BE2C (cell line): ENCODE measurements around the gene LMO7.

Source experiments
- DNase-seq: peaks from one replicate; pipeline ENCODE4 v3.0.0-alpha.2; 2020
- H3K27me3 ChIP-seq: fragments of 250-450 bp; sonication (Bioruptor Pico); 2 replicates; pipeline ENCODE4 v1.5.1; 2020; ENCODE audit warnings: mild to moderate bottlenecking
- H3K36me3 ChIP-seq: fragments of 250-450 bp; sonication (Bioruptor Pico); 2 replicates; pipeline ENCODE4 v1.5.1; 2020; ENCODE audit warnings: mild to moderate bottlenecking
- H3K4me1 ChIP-seq: fragments of 250-450 bp; sonication (Bioruptor Pico); 2 replicates; pipeline ENCODE4 v1.5.1; 2020
- H3K4me3 ChIP-seq: 2 replicates; pipeline ENCODE4 v1.5.1; 2011; ENCODE audit warnings: low read depth, low read length
- H3K9me3 ChIP-seq: fragments of 250-450 bp; sonication (Bioruptor Pico); 2 replicates; pipeline ENCODE4 v1.5.1; 2020
- TF ChIP-seq, protein P1 (sequence below): IDR thresholded peaks from 2 replicates; pipeline ENCODE4 v1.5.1; 2012; ENCODE audit warnings: mild to moderate bottlenecking, low read depth, low read length

Gene LMO7

DNA sequence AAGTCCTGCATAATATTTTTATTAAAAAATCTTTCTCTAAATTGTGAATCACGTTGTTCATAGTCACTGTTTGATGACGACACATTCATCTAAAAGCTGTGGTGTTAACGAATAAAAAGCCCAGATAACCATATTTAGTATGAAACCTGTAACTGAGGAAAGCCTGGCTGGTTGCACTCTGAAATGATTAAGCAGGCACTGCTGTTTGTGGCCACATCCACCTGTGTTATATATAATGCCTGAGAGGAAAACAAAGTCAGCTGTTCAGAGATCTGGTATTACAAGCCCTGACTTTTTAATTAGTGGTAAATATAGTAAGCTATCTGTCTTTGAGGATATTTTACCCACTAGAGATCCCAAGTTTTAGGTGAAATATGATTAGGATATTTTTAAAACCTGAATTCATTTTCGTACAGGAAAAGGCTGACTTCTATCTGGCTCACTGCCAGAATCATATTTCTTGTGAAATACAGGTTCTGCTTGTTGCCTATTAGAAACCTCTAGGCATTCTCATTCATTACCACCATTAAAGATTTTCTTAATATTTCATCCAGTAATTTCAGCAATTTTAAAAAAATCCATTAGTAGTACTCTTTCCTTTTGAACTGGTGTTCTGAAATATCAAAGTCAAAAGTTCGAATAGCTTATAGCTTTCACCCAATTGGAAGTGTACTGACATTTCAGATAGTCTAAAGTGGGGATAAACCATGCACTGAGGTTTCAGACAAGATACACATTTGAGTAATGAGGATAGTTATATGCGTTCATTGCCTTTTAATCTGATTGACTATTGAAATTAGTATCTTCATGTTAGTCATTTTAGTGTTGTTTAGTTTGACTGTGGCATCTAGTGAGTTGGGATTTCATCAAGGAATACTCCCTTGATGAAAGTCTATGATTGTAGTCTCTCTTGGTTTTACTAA, 79.7 kb downstream of the LMO7 start:
- TF ChIP-seq, protein P1, sequence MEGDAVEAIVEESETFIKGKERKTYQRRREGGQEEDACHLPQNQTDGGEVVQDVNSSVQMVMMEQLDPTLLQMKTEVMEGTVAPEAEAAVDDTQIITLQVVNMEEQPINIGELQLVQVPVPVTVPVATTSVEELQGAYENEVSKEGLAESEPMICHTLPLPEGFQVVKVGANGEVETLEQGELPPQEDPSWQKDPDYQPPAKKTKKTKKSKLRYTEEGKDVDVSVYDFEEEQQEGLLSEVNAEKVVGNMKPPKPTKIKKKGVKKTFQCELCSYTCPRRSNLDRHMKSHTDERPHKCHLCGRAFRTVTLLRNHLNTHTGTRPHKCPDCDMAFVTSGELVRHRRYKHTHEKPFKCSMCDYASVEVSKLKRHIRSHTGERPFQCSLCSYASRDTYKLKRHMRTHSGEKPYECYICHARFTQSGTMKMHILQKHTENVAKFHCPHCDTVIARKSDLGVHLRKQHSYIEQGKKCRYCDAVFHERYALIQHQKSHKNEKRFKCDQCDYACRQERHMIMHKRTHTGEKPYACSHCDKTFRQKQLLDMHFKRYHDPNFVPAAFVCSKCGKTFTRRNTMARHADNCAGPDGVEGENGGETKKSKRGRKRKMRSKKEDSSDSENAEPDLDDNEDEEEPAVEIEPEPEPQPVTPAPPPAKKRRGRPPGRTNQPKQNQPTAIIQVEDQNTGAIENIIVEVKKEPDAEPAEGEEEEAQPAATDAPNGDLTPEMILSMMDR: no peak
- no peaks in the 10 kb centered on the region for H3K27me3 ChIP-seq
- H3K36me3 ChIP-seq: no peaks in the 10 kb centered on the region
- no peak overlapping the region for H3K4me3 ChIP-seq
- DNase-seq: no peak
- H3K9me3 ChIP-seq: no peaks in the 10 kb centered on the region
- H3K4me1 ChIP-seq: no peaks in the 10 kb centered on the region

DNA sequence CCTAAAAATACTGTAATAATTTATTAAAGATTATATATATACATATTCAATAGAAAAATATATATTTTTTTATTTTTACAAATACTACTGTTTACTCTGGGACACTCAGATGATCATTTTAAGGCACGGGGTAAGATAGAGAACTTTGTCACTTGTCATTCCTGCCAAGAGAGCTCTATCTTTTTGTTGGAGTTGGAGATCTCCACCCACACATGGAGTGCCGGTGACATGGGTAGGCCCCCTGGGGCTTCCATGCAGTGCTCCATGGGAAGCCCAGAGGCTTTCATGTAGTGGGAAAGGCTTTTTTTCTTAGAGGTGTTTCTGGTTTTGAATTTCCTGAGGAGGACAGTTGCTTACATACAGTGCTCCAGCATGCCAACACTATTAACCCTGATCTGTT, 81.4 kb downstream of the LMO7 start:
- TF ChIP-seq, protein P1: no peak
- no peak for DNase-seq
- Histone ChIP-seq H3K4me3 (no peak overlapping the region), H3K9me3 (no peaks in the 10 kb centered on the region), H3K36me3 (no peaks in the 10 kb centered on the region), H3K4me1 (no peaks in the 10 kb centered on the region), H3K27me3 (no peaks in the 10 kb centered on the region)

DNA sequence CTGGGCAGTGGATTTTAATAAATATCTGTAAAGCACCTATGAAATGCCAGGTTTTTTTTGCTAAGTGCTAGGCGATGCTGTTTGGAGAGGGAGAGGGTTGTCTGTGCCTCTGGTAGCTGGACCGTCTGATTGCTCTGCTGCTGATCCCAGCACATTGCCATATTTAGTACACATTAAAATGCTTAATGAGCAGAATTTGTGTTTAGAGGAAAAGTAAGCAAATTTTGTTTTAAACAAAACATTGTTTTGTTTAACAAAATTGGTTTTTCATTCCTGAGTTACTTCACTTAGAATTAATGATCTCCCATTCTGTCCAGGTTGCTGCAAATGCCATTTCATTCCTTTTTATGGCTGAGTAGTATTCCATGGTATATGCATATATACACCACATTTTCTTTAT, 85.2 kb downstream of the LMO7 start:
- Histone ChIP-seq H3K4me3 (no peak overlapping the region), H3K27me3 (no peaks in the 10 kb centered on the region), H3K36me3 (no peaks in the 10 kb centered on the region), H3K9me3 (no peaks in the 10 kb centered on the region), H3K4me1 (no peaks in the 10 kb centered on the region)
- TF ChIP-seq, protein P1: no peak
- no peak for DNase-seq

DNA sequence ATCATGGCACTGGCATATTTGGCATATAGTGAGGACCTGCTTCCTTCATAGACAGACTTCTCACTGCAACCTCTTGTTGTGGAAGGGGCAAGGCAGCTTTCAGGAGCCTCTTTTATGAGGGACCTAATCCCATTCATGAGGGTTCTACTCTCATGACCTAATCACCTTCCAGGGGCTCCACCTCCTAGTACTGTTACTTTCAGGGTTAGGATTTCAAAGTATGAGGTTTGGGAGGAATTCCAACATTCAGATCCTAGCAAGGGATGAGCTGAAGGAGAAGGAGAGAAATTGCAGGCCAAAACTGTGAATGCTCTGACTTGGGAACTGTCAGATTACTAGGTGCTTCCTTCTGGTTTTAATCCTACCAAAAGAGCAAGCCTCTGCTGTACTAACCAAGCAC, 87.8 kb downstream of the LMO7 start:
- Histone ChIP-seq H3K9me3 (no peaks in the 10 kb centered on the region), H3K4me1 (no peaks in the 10 kb centered on the region), H3K36me3 (no peaks in the 10 kb centered on the region), H3K4me3 (no peak overlapping the region), H3K27me3 (no peaks in the 10 kb centered on the region)
- no peak for DNase-seq
- TF ChIP-seq, protein P1: no peak

DNA sequence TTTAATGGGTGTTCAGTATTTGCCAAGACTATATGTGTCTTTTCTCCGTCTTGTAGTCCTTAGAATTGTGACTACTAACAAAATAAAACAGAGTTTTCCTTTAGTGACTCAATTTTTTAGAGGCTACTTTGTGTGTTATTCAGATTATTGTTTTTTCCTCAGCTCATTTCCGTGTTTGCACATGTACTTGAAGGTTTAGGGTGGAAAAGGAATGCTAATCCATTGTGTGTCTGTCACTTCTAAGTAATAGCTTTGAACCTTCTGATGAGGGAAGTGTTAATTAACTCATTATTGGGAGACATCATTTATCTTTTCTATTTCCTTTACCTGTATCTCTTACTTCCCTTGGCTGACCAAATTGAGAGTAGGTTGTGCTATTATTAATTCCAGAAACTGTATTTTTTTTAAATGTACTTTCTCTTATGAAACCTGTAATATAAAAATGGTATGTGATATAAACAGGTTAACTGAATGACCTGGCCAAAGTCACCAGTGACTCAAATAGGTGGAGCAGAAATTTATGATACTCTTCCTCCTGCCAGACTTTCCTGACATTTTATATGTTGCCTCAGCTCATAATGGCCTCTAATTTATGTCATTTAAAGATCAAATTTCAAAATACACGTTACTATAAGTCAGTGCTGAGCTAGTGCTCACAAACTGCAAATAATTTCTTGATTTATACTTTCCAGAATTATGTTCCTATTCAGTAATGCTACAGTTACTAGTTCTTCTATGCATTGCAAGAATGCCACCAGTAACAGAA, 88.8 kb downstream of the LMO7 start:
- Histone ChIP-seq H3K9me3 (no peaks in the 10 kb centered on the region), H3K4me1 (no peaks in the 10 kb centered on the region), H3K4me3 (no peak overlapping the region), H3K36me3 (no peaks in the 10 kb centered on the region), H3K27me3 (no peaks in the 10 kb centered on the region)
- DNase-seq: no peak
- TF ChIP-seq, protein P1: no peak

DNA sequence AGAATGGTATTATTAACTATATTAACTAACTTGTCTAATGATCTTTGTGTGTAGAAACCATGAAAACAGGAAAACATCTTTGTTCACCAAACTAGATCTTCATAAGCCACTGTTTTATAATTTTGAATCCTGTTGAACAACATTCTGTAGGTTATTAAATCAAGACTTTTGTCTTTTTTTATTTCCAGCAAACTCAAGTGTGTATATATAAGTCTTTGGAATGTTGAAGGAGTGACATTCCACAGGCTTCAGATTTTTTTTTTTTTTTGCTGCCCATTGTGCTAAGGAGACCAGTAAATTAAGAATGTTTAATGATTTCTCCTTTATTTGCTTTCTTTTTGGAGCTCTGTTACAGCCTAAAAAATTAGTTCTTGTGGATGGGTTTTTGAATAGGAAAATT, 89.6 kb downstream of the LMO7 start:
- H3K4me1 ChIP-seq: no peaks in the 10 kb centered on the region

More for the DNA sequence above, 89.6 kb downstream of the LMO7 start:
- Histone ChIP-seq H3K4me3 (no peak overlapping the region), H3K36me3 (no peaks in the 10 kb centered on the region), H3K9me3 (no peaks in the 10 kb centered on the region), H3K27me3 (no peaks in the 10 kb centered on the region)
- DNase-seq: no peak
- TF ChIP-seq, protein P1: no peak
